ENCODE results near the gene ZNF664.

DNA sequence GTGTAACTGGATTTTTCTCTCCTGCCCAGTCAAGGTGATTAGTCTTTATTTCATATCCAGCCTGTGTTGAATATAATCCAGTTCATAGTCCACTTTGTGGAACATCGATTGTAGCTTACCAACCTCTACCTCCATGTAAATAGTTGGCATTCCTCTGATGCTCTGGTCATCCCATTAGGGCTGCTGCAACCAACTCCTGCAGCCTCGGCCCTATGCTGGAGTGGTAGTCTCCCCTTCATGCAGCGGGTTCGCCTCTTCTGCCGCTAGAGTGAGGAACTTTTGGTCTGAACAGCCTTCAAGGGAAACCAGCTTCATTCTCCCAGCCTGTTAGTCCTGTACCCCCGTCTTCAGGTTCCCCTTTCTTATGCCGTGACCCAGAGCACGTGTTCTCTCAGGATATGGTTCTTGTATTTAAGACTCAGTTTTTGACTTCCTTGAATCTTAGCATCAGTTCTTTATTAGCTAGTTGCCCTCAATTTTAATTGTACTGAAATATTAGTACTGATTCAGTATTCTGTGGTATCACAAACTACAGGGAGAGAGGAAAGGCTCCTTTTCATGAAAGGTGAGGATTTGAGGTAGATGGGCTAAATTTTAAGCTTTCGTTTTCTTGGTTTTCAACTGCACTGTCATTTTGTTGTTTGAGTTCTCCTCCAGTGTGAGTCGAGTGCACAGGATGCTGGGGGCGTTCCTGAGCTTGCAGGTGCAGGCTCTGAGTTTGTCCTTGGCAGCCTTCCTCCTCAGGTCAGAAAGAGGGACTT lies 33.2 kb downstream of the ZNF664 start:
- no peak for TF ChIP-seq POLR2A (IDR thresholded peaks at IDR 0.05)
- TF ChIP-seq, protein P1, sequence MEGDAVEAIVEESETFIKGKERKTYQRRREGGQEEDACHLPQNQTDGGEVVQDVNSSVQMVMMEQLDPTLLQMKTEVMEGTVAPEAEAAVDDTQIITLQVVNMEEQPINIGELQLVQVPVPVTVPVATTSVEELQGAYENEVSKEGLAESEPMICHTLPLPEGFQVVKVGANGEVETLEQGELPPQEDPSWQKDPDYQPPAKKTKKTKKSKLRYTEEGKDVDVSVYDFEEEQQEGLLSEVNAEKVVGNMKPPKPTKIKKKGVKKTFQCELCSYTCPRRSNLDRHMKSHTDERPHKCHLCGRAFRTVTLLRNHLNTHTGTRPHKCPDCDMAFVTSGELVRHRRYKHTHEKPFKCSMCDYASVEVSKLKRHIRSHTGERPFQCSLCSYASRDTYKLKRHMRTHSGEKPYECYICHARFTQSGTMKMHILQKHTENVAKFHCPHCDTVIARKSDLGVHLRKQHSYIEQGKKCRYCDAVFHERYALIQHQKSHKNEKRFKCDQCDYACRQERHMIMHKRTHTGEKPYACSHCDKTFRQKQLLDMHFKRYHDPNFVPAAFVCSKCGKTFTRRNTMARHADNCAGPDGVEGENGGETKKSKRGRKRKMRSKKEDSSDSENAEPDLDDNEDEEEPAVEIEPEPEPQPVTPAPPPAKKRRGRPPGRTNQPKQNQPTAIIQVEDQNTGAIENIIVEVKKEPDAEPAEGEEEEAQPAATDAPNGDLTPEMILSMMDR (IDR thresholded peaks at IDR 0.05), result no peak

Data from esophagus squamous epithelium (tissue), 4 donors.